Measurements from ENCODE around the gene TTC31.

TTC31 gene

GRCh38 chr2:74488643-74489481 lies 6.0 kb downstream of the TTC31 start:
- no peak for DNase-seq

- DNase-seq = no peak
Observed at GRCh38 chr2:74489906-74490305, 7.0 kb downstream of the TTC31 start.

GRCh38 chr2:74491648-74492544 lies 9.0 kb downstream of the TTC31 start:
- DNase-seq = no peak

GRCh38 chr2:74493546-74493945 lies 10.7 kb downstream of the TTC31 start:
- DNase-seq = no peak

- DNase-seq = no peak
Observed at GRCh38 chr2:74495440-74495839, 12.6 kb downstream of the TTC31 start.

- no peak for DNase-seq
Observed at GRCh38 chr2:74496997-74497776, 14.3 kb downstream of the TTC31 start.

- DNase-seq = peak in 1 of 2 experiments; percentile 63
Observed at GRCh38 chr2:74497777-74498499, 15.1 kb downstream of the TTC31 start.

- DNase-seq = peak; percentile 63 to 68
Observed at GRCh38 chr2:74498500-74499266, 15.8 kb downstream of the TTC31 start.

GRCh38 chr2:74499267-74499939 lies 16.5 kb downstream of the TTC31 start, which contains the start of gene LBX2:
LBX2 (minus strand) TSS chr2:74499603; CDS start chr2:74499537, 66 bp downstream.
- DNase-seq = peak in 1 of 2 experiments; percentile 63

GRCh38 chr2:74499940-74500577 lies 17.2 kb downstream of the TTC31 start:
- no peak for DNase-seq

- no peak for DNase-seq
Observed at GRCh38 chr2:74500578-74500946, 17.7 kb downstream of the TTC31 start.

- DNase-seq = no peak
Observed at GRCh38 chr2:74501335-74502071, 18.6 kb downstream of the TTC31 start.

GRCh38 chr2:74502147-74502719 lies 19.4 kb downstream of the TTC31 start:
- no peak for DNase-seq

GRCh38 chr2:74502720-74503505 lies 20.0 kb downstream of the TTC31 start:
- DNase-seq = peak; percentile 71 to 76

- DNase-seq = no peak
Observed at GRCh38 chr2:74503506-74504475, 20.9 kb downstream of the TTC31 start.

- no peak for DNase-seq
Observed at GRCh38 chr2:74504591-74504990, 21.7 kb downstream of the TTC31 start.
